Spleen (tissue), 7 donors: ENCODE data around the gene HSPA9.

Source experiments
- CTCF ChIP-seq, 11 experiments: fragments of 200-600 bp in 7 of 11; fragments of 450-650 bp in 4 of 11; sonication (generic) in 4 of 11; IDR thresholded peaks in 8 of 11; conservative IDR thresholded peaks in 3 of 11; 1 replicate in 7 of 11; 2 replicates in 4 of 11; pipeline versions ENCODE4 v1.4.0 to v1.8.0; 2016 to 2021; ENCODE audit warnings: antibody characterized with exemption in 11 of 11, inconsistent platforms in 4 of 11, mild to moderate bottlenecking in 1 of 11
- POLR2A ChIP-seq, 3 donors: fragments of 450-650 bp; IDR thresholded peaks; one replicate each; pipeline ENCODE4 v1.5.1; 2017; ENCODE audit warnings: antibody characterized with exemption in 3 of 3, mild to moderate bottlenecking in 1 of 3
- POLR2AphosphoS5 ChIP-seq, 3 donors: sonication (generic); formaldehyde crosslinking; IDR thresholded peaks; one replicate each; pipeline ENCODE4 v1.5.1; 2017; ENCODE audit warnings: antibody characterized with exemption in 3 of 3
- donor health status: DM: no; HTN: no; CAD: no; lungs with moderate emphysema.
- donor health status: DM: no; HTN: no; CAD: no.
- donor health status: DM: no; HTN: no; CAD: no.

GRCh38 chr5:138515556-138516245, 59.5 kb downstream of the HSPA9 start:
- TF ChIP-seq CTCF (IDR thresholded peaks at IDR 0.05 in 8 of 11, conservative IDR thresholded peaks at IDR 0.05 in 3 of 11) (no peak), POLR2AphosphoS5 (IDR thresholded peaks at IDR 0.05) (no peak), POLR2A (IDR thresholded peaks at IDR 0.05) (no peak)
